GM04503 (cell line): ENCODE data around the gene TIAM1.

ENCODE experiments used
- DNase-seq: peaks from one replicate; pipeline ENCODE4 v3.0.0-alpha.2; 2012; ENCODE audit warnings: low read depth

Gene TIAM1

GRCh38 chr21:31343680-31344480 lies at the start of gene TIAM1:
Gene TIAM1 (minus strand): TSS chr21:31344261. CDS start chr21:31266972, 77,289 bp downstream.
- no peak for DNase-seq

GRCh38 chr21:31387560-31388186 lies 43.6 kb upstream of the TIAM1 start:
- DNase-seq: no peak

DNA sequence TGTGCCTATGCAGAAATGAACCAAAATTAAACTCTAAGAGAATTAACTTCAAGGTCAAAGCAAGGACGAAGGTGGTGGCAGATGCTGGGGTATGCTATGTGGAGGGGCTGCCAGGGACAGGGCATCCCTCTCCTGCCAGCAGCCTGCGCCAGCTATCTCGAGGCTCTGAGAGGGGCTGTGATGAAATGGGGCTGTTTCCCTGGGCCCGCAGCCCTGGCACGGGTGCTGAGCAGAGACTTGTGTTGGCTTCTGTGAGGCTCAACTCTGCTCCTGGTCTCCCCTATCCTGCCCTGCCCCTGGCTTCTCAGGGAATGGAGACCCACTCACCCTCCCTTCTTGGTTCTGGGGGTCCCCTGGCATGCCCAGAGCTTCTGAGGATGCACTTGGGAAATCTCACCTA lies 41.9 kb upstream of the TIAM1 start:
- no peak for DNase-seq

DNA sequence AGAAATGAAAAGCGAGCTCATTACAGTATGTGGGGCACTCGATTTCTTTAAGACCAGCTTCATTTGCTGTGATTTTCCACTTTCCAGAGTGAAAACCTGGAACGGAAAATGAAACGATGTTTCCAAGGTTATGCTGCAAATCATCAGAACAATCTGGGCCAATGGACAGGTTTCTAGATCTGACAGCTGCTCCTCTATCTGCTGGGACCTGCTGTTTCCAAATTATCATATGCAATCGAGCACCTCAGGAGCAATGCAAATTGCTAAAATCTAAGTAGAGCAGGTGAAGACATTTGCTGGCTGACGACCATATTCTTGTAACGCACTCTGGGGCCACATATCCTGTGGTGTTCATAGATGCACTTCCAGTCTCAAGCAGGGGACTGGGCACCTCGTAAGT lies 39.7 kb upstream of the TIAM1 start:
- no peak for DNase-seq

GRCh38 chr21:31382060-31382459 lies 38.0 kb upstream of the TIAM1 start:
- no peak for DNase-seq

DNA sequence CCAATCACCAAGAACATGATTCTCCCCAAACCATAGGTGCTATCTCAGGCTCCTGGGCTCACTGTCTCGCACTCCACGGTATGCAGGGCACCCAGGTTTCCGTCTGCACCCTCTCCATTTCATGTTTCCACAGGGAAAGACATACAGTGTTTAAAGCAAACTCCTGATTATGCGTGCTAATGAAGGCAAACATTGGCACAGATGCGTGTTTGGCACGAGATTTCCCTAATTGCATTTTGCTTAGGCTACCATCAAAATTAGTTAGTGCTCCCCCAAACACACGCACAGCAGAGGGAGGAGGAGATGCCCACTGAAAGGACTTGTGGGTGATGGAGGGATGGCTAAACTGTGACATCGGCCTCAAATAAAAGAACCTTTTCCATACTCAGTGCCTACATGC lies 32.2 kb upstream of the TIAM1 start:
- DNase-seq: no peak

- DNase-seq: no peak
These were observed 30.3 kb upstream of the TIAM1 start for GRCh38 chr21:31374395-31374794.

- DNase-seq: no peak
These were observed 28.4 kb upstream of the TIAM1 start for GRCh38 chr21:31372471-31372765.

GRCh38 chr21:31371715-31372470 lies 27.8 kb upstream of the TIAM1 start:
- DNase-seq: no peak

DNA sequence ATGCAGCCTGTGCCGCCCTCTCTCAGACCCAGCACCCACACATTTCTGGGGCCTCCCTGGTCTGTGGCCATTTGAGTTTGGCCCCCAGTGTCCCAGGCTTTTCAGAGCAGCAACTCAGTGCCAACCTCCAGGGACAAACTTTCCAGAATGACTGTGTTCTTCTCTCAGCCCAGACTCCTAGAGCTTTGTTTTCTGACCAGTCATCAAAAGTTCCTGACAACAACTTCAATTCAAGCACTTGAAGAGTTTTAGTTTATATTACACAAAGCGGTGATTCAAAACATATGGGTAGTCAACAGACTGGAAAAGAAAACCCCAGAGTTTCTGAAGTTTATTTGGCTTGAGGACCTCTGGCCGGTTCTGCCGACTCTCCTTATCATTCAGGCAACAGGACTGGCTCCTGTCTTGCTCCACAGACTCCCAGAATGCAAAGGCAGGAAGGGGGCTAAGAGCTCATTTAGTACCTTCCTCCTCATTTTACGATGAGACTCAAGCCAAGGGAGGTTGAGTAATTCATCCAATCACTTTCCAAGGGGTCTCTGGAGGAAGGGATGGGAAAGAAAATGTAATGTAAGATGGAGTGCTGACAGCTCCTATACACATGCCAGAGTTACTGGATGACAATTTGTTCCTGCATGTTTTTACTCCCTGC lies 27.0 kb upstream of the TIAM1 start:
- no peak for DNase-seq

GRCh38 chr21:31370281-31370892 lies 26.3 kb upstream of the TIAM1 start:
- no peak for DNase-seq

GRCh38 chr21:31368361-31368760 lies 24.3 kb upstream of the TIAM1 start:
- no peak for DNase-seq

- no peak for DNase-seq
These were observed 23.7 kb upstream of the TIAM1 start for GRCh38 chr21:31367801-31368200.

GRCh38 chr21:31366825-31367224 lies 22.8 kb upstream of the TIAM1 start:
- no peak for DNase-seq

DNA sequence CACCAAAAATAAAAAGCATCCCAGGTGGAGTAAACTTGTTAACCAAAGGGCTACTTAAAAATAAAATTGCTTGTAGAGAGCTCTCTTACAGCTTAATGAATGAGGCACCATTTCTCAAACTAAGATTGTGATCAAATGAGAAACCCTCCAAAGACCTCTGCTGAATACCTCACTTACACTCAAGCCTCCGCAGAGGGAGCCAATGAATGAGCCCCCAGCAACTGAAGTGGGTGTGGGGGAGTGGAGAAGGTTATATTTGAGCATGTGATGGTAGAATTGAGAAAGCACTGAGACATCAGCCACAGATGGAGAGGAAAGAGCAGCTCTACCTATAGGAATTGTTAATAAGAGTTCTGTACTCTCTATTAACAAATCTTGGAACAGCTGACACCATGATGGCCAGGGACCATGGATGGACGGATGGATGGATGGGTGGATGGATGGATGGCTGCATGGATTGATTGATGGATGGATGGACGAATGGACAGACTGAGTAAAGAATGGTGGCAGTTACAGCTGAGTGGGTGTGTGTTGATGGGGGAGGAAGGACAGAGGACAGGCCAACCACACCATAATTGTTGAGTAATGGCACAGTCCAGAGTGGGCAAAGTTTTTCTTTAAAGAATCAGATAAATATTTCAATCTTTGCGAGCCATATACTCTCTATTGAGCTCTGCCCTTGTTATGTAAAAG lies 20.3 kb upstream of the TIAM1 start:
- no peak for DNase-seq

DNA sequence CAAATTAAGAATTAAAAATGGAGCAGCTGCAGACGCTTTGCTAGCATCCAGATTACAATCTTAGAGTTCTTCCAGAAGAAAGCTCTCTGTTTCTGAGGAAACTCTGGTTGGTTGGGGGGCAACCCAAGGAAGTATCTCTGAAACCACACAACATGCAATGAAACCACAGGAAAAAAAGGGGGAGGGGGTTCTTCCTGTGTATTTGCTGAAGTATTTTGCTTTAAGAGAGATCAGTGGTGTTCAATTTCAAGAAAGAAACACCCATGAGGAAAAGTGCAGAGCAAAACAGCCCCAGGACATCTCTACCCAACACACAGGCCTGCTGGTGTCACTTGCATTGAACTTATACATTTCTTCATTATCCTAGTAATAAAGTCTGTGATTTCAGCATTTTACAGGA lies 19.7 kb upstream of the TIAM1 start:
- no peak for DNase-seq

DNA sequence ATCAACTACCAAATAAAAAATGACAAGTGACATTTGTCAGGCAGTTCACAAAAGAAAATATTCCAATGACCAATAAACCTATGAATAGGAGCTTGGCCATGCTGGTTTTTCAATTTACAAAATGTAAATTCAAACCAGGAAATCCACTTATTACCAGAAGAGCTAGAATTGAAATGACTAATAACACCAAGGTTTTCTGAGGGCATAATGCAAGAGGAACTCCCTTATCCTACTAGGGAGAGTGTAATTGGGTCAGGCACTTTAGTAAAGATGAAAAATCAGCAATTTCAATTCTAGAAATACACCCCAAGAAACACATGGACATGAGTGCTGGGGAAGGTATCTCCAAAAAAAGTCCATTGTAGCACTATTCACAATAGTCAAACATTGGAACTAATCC lies 16.7 kb upstream of the TIAM1 start:
- no peak for DNase-seq

DNA sequence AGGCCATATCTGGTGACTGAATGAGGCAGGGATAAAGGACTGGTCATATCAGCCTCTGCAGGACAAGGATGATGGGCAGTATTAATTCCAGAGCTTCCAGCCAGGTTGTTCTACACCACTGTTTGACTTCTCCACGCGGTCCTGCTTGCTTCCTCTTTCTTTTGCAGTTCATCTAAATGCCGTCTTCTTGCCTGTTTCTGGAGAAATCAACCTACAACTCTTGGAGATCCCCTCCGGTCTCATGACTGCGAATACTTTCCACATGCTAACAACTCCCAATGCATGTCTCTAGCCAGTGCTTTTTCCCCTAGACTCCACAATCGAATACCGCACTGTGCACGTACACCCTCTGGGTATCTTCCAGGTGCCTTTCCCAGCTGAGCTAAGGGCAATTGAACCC lies 14.1 kb upstream of the TIAM1 start:
- DNase-seq: no peak

- DNase-seq: no peak
These were observed 12.4 kb upstream of the TIAM1 start for GRCh38 chr21:31356440-31356839.

DNA sequence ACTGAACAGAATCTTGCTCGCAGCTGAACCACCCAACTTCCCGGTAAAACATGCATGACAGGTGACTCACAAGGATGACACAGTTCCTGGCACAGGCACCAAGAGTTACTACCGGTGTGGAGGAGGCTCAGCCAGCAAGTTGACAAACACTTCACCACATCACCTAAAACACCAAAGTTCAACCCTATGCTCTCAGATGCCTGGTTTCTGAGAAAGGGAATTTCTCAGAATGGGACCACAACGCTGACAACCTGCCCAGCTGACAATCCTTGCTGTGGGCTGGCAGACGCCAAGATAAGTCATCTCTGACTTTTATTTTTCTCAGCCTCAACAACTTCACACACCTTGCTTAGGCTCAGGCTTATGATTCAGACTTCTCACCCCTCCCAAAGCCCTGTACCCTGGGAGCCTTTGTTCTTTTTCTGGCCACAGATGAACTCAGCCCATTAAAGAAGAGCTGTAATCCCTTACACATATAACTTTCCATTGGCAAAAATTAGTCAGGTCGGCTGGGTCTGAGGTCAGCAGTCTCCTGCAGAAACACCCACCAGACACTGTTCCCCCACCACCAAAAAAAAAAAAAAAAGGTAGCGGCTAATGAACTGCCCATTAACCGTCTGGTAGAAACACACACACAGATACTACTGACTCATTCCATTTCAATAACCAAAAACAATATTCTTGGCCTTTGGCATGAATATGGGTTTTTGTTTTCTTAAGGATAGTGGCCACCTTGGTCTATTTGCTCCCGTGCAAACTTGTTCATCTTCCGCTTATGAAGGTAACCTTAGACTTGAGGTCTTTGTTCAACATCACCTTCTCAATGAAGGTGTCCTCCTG lies 10.8 kb upstream of the TIAM1 start:
- no peak for DNase-seq

- no peak for DNase-seq
These were observed 10.1 kb upstream of the TIAM1 start for GRCh38 chr21:31354122-31354521.
